HG03135 (cell line): ENCODE results near the gene TRAF1.

Source experiments
- ATAC-seq: cut with Tn5 transposase; IDR thresholded peaks from one replicate; pipeline ENCODE4 v1.9.1; 2021; ENCODE audit warnings: mild to moderate bottlenecking, moderate library complexity; ENCODE audit not compliant: unreplicated experiment

The TRAF1 gene

DNA sequence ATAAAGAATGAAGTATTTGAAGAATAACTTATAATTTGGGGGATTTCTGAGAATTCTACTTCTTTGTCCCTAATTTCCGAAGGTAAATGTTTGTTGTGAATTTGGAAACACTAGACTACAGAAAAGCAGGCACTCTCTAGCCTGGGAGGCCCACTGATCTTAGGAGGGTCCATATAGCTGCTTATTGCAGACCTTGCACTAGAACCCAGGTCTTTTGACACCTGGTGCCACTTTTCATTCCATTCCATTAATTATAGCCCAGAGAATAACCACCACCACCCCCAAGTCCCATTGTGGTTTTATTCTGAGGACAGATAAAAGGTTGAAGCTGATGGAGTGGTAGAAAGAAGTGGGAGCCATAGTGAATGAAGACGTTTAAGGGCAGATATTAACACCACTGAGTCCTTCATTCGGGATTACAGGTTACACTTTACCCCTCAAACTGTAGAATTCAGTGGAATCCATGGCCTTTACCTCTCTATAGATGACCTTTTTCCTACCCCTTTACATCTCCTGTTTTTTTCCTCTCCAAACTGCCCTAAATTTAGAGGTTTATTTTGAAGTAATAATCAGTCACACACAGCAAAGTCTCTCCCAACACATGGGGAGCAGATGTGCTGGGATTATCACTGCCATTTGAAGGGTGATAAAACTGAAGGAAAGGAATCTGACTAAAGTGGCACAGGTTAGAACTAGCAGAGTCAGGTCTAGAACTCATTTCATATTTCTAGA is 71.8 kb downstream of the TRAF1 start:
- no peak for ATAC-seq

DNA sequence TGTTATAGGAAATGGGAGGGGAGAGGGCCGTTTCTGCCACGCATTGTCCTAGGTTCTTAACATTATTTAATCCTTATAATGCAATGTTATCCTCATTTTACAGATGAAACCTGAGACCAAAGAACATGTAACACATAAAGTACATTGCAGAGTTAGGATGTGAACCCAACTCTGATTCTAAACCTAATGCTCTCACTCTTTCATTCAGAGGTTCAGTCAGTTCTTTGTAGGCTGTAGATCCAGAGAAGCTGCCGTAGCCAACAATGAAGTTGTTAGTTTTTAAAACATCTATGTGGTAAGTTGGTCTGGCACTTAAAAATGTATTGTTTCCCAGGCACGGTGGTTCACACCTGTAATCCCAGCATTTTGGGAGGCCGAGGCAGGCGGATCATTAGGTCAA is 73.4 kb downstream of the TRAF1 start:
- no peak for ATAC-seq
